ENCODE measurements around the gene ELOVL5.
A peak's percentile ranks its signal among the peaks of the same experiment; 100 is the strongest.

Gene ELOVL5

GRCh38 chr6:53258774-53259155 lies 90.0 kb downstream of the ELOVL5 start:
- DNase-seq = no peak
- intact Hi-C loops (cut with DNase I) = no loop called here

GRCh38 chr6:53258076-53258773 lies 90.5 kb downstream of the ELOVL5 start:
- intact Hi-C loops (cut with DNase I) = no loop called here
- DNase-seq = no peak

- intact Hi-C loops (cut with DNase I) = no loop called here
- no peak for DNase-seq
Measured at GRCh38 chr6:53257533-53257932, 91.2 kb downstream of the ELOVL5 start.

GRCh38 chr6:53257001-53257400 lies 91.7 kb downstream of the ELOVL5 start:
- intact Hi-C loops (cut with DNase I) = no loop called here
- DNase-seq = no peak

GRCh38 chr6:53252177-53252692 lies 96.5 kb downstream of the ELOVL5 start:
- DNase-seq = no peak
- intact Hi-C loops (cut with DNase I) = no loop called here

- intact Hi-C loops (cut with DNase I) = no loop called here
- DNase-seq = peak in 1 of 42 donors; percentile 19
Measured at GRCh38 chr6:53251033-53251672, 97.6 kb downstream of the ELOVL5 start.

GRCh38 chr6:53250176-53251032 lies 98.3 kb downstream of the ELOVL5 start:
- intact Hi-C loops (cut with DNase I) = no loop called here
- DNase-seq = no peak

GRCh38 chr6:53246924-53247323 lies 101.8 kb downstream of the ELOVL5 start:
- no peak for DNase-seq
- intact Hi-C loops (cut with DNase I) = no loop called here

- intact Hi-C loops (cut with DNase I) = no loop called here
Measured at GRCh38 chr6:53244958-53245357, 103.8 kb downstream of the ELOVL5 start.

GRCh38 chr6:53244399-53244931 lies 104.3 kb downstream of the ELOVL5 start:
- intact Hi-C loops (cut with DNase I) = no loop called here
- DNase-seq = no peak

More at GRCh38 chr6:53244958-53245357, 103.8 kb downstream of the ELOVL5 start:
- DNase-seq = no peak

GRCh38 chr6:53241938-53242337 lies 106.8 kb downstream of the ELOVL5 start:
- DNase-seq = peak in 4 of 42 donors; percentile 3 to 35 (median 24)

GRCh38 chr6:53240761-53241160 lies 108.0 kb downstream of the ELOVL5 start:
- no peak for DNase-seq
- intact Hi-C loops (cut with DNase I) = no loop called here

More at GRCh38 chr6:53241938-53242337, 106.8 kb downstream of the ELOVL5 start:
- intact Hi-C loops (cut with DNase I) = no loop called here

- intact Hi-C loops (cut with DNase I) = no loop called here
- DNase-seq = no peak
Measured at GRCh38 chr6:53240139-53240538, 108.6 kb downstream of the ELOVL5 start.

GRCh38 chr6:53239526-53239925 lies 109.2 kb downstream of the ELOVL5 start:
- no peak for DNase-seq

GRCh38 chr6:53238311-53238710 lies 110.4 kb downstream of the ELOVL5 start:
- no peak for DNase-seq
- intact Hi-C loops (cut with DNase I) = no loop called here

More at GRCh38 chr6:53239526-53239925, 109.2 kb downstream of the ELOVL5 start:
- intact Hi-C loops (cut with DNase I) = no loop called here

- intact Hi-C loops (cut with DNase I) = no loop called here
- DNase-seq = no peak
Measured at GRCh38 chr6:53236241-53236640, 112.5 kb downstream of the ELOVL5 start.

GRCh38 chr6:53235508-53235907 lies 113.2 kb downstream of the ELOVL5 start:
- no peak for DNase-seq
- intact Hi-C loops (cut with DNase I) = no loop called here

- intact Hi-C loops (cut with DNase I) = no loop called here
- no peak for DNase-seq
Measured at GRCh38 chr6:53233309-53233708, 115.4 kb downstream of the ELOVL5 start.

GRCh38 chr6:53230775-53231467 lies 117.8 kb downstream of the ELOVL5 start:
- no peak for DNase-seq
- intact Hi-C loops (cut with DNase I) = no loop called here

Measured in head of caudate nucleus (tissue), 42 donors.